SK-N-MC (cell line): ENCODE measurements around the gene GTF2IRD2.
"Not testable (repeated sequence)": the region's sequence is repeated elsewhere in the genome, so short reads cannot be mapped to it uniquely, and the experiment has no call there.

Experiments used
- EZH2 ChIP-seq: fragments of 200-600 bp; sonication (generic); IDR thresholded peaks from one replicate; pipeline ENCODE4 v1.6.1; 2017; ENCODE audit warnings: antibody characterized with exemption
- POLR2AphosphoS5 ChIP-seq: IDR thresholded peaks from 2 replicates; pipeline ENCODE4 v1.6.1; 2012; ENCODE audit warnings: mild to moderate bottlenecking, low read depth, low read length, borderline replicate concordance

- not testable (repeated sequence) for TF ChIP-seq EZH2, POLR2AphosphoS5
Observed at GRCh38 chr7:74753921-74754482, 97.4 kb downstream of the GTF2IRD2 start.
